HG03103 (cell line): Measurements from ENCODE around the gene CUEDC1.
"Not testable (repeated sequence)": the region's sequence is repeated elsewhere in the genome, so short reads cannot be mapped to it uniquely, and the experiment has no call there.

Experiments used
- ATAC-seq: cut with Tn5 transposase; IDR thresholded peaks from one replicate; pipeline ENCODE4 v1.9.1; 2021; ENCODE audit warnings: low read depth; ENCODE audit not compliant: unreplicated experiment

The CUEDC1 gene

GRCh38 chr17:57849874-57850754 is 105.1 kb downstream of the CUEDC1 start, which contains the start of gene MRPS23:
Gene MRPS23, minus strand, starts transcription at chr17:57850044. Its CDS starts 34 bp downstream, at chr17:57850010.
- peak; percentile 89 for ATAC-seq

GRCh38 chr17:57849163-57849873 is 105.9 kb downstream of the CUEDC1 start:
- ATAC-seq = no peak

- not testable (repeated sequence) for ATAC-seq
Observed at GRCh38 chr17:57846056-57846945, 108.9 kb downstream of the CUEDC1 start.

- no peak for ATAC-seq
Observed at GRCh38 chr17:57842280-57842679, 112.9 kb downstream of the CUEDC1 start.

GRCh38 chr17:57839571-57839923 is 115.7 kb downstream of the CUEDC1 start:
- ATAC-seq = no peak

- no peak for ATAC-seq
Observed at GRCh38 chr17:57838857-57839570, 116.2 kb downstream of the CUEDC1 start.

- ATAC-seq = no peak
Observed at GRCh38 chr17:57838453-57838852, 116.8 kb downstream of the CUEDC1 start.

GRCh38 chr17:57835333-57835900 is 119.8 kb downstream of the CUEDC1 start:
- no peak for ATAC-seq

GRCh38 chr17:57834146-57834741 is 121.0 kb downstream of the CUEDC1 start:
- ATAC-seq = no peak

GRCh38 chr17:57833179-57833939 is 121.9 kb downstream of the CUEDC1 start:
- ATAC-seq = no peak

GRCh38 chr17:57832314-57833178 is 122.7 kb downstream of the CUEDC1 start:
- no peak for ATAC-seq

GRCh38 chr17:57830880-57831279 is 124.3 kb downstream of the CUEDC1 start:
- ATAC-seq = no peak

- no peak for ATAC-seq
Observed at GRCh38 chr17:57823469-57824401, 131.5 kb downstream of the CUEDC1 start.

GRCh38 chr17:57819867-57820266 is 135.3 kb downstream of the CUEDC1 start:
- no peak for ATAC-seq

- ATAC-seq = no peak
Observed at GRCh38 chr17:57819285-57819684, 135.9 kb downstream of the CUEDC1 start.

GRCh38 chr17:57818066-57818465 is 137.1 kb downstream of the CUEDC1 start:
- ATAC-seq = no peak

GRCh38 chr17:57817299-57817698 is 137.9 kb downstream of the CUEDC1 start:
- ATAC-seq = no peak
